NB4 (cell line): ENCODE results near the gene PLEKHM2.

Experiments used
- POLR2A ChIP-seq: IDR thresholded peaks from 2 replicates; pipeline ENCODE4 v1.6.1; 2011; ENCODE audit warnings: mild to moderate bottlenecking; ENCODE audit not compliant: insufficient read length; ENCODE audit errors: extremely low read depth
- TF ChIP-seq, protein P1 (sequence below): IDR thresholded peaks from one replicate; pipeline ENCODE4 v1.5.1; 2012; ENCODE audit warnings: low read depth, low read length

- TF ChIP-seq, protein P1, sequence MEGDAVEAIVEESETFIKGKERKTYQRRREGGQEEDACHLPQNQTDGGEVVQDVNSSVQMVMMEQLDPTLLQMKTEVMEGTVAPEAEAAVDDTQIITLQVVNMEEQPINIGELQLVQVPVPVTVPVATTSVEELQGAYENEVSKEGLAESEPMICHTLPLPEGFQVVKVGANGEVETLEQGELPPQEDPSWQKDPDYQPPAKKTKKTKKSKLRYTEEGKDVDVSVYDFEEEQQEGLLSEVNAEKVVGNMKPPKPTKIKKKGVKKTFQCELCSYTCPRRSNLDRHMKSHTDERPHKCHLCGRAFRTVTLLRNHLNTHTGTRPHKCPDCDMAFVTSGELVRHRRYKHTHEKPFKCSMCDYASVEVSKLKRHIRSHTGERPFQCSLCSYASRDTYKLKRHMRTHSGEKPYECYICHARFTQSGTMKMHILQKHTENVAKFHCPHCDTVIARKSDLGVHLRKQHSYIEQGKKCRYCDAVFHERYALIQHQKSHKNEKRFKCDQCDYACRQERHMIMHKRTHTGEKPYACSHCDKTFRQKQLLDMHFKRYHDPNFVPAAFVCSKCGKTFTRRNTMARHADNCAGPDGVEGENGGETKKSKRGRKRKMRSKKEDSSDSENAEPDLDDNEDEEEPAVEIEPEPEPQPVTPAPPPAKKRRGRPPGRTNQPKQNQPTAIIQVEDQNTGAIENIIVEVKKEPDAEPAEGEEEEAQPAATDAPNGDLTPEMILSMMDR, result no peak
- no peak for TF ChIP-seq POLR2A
Measured at GRCh38 chr1:15722411-15722810, 38.3 kb downstream of the PLEKHM2 start.
